Measurements from ENCODE around the gene ODAD2.

ODAD2 gene

DNA sequence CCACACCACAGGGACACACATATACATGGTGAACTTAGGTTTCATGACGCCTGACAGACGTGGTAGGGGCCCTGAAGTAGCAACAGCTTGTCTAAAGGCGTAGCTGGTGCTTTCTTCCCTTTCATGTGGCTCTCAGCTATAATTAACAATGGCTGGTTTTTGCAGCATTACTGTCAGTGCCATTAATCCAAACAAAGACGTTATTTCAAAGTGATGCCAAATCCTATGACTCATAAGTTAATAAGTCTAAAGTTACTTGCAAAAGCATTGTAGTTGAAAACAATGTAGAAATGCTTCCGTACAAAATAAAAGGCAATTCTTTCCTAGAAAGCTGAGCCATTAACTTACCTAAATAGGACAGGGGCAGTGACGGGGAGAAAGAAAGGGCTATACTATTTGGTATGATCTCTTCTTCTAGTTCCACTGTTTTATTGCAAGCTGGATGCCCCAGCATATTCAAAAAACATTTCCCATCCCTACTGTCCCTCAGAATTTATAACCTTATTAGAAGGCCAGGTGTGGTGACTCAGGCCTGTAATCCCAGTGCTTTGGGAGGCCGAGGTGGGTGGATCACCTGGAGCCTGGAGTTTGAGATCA lies 105.4 kb downstream of the ODAD2 start:
- Histone ChIP-seq H3K4me3 (ENCODE audit: low read depth, low read length) (no peak overlapping the region), H3K27me3 (replicated peaks) (no peaks in the 10 kb centered on the region), H3K27ac (no peak overlapping the region), H3K36me3 (replicated peaks) (no peaks in the 10 kb centered on the region)
- TF ChIP-seq, protein P1, sequence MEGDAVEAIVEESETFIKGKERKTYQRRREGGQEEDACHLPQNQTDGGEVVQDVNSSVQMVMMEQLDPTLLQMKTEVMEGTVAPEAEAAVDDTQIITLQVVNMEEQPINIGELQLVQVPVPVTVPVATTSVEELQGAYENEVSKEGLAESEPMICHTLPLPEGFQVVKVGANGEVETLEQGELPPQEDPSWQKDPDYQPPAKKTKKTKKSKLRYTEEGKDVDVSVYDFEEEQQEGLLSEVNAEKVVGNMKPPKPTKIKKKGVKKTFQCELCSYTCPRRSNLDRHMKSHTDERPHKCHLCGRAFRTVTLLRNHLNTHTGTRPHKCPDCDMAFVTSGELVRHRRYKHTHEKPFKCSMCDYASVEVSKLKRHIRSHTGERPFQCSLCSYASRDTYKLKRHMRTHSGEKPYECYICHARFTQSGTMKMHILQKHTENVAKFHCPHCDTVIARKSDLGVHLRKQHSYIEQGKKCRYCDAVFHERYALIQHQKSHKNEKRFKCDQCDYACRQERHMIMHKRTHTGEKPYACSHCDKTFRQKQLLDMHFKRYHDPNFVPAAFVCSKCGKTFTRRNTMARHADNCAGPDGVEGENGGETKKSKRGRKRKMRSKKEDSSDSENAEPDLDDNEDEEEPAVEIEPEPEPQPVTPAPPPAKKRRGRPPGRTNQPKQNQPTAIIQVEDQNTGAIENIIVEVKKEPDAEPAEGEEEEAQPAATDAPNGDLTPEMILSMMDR (IDR thresholded peaks at IDR 0.05; ENCODE audit: low read depth, low read length, missing control alignments): no peak
- in situ Hi-C loops (cut with HindIII; ENCODE audit: low pct_ligation_motif_present, low sequenced_read_pairs): no loop called here
- no peak for DNase-seq

DNA sequence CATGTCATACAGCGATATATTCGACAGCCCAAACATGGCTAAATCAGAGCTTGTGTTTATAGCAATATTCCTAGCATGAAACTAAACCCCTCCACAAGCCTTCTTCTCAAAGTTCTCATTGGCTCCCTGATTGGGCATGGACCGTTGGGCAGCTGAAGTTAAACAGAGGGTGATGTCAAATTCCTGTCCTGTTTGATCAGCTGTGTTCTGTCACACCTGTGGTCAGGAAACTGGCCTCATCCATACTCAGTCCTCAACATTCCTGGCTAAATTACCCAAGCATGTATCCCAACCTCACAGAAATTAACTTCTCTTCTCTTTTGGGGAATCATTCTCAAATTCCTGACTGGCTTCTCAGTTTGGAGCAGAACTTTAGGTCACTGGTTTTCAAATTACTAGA lies 107.9 kb downstream of the ODAD2 start:
- Histone ChIP-seq H3K36me3 (replicated peaks) (no peaks in the 10 kb centered on the region), H3K27ac (no peak overlapping the region), H3K4me3 (ENCODE audit: low read depth, low read length) (no peak overlapping the region), H3K27me3 (replicated peaks) (no peaks in the 10 kb centered on the region)
- TF ChIP-seq, protein P1 (IDR thresholded peaks at IDR 0.05; ENCODE audit: low read depth, low read length, missing control alignments): no peak
- in situ Hi-C loops (cut with HindIII; ENCODE audit: low pct_ligation_motif_present, low sequenced_read_pairs): no loop called here
- no peak for DNase-seq

DNA sequence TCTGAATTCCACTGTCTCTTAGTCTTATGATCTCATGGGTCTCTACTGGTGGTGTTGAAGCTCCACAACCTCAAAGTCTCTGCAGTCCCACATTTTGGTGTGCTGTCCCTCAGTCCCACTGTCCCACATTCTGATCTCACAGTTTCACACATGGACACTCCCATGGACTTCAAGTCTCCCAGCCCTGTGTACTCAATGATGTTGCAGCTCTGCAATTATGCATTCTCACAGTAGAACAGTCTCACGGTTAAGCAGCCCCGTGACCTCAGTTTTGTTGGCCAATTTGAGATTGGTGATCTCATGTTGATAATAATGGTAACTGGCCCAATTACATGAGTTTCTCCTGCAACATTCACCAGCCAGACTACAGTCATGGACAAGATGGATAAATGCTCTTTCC lies 109.4 kb downstream of the ODAD2 start:
- Histone ChIP-seq H3K27ac (no peak overlapping the region), H3K36me3 (replicated peaks) (no peaks in the 10 kb centered on the region), H3K4me3 (ENCODE audit: low read depth, low read length) (no peak overlapping the region), H3K27me3 (replicated peaks) (no peaks in the 10 kb centered on the region)
- in situ Hi-C loops (cut with HindIII; ENCODE audit: low pct_ligation_motif_present, low sequenced_read_pairs): no loop called here
- TF ChIP-seq, protein P1 (IDR thresholded peaks at IDR 0.05; ENCODE audit: low read depth, low read length, missing control alignments): no peak
- DNase-seq: no peak

DNA sequence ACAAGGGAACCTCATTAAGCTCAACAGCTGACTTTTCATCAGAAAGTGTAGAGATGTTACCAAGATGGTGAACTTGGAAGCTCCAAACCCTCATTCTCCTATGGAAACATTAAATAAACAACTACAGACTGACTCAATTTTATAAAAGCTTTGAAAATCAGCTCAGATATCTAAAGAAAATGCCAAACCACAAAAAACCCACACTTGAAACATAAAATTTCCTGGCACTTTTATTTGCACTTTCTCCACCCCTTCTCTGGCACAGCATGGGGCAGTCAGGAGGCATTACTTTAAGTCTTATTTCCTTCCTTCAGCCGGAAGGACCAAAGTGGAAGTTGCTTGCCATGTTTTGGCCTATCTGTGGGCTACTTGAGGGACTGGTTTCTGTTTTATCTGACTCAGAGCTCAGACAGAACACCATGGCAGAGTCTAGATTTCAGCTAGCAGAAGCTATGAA lies 114.7 kb downstream of the ODAD2 start:
- no peak for DNase-seq
- in situ Hi-C loops (cut with HindIII; ENCODE audit: low pct_ligation_motif_present, low sequenced_read_pairs): no loop called here
- H3K4me3 ChIP-seq (ENCODE audit: low read depth, low read length): no peak overlapping the region
- H3K36me3 ChIP-seq (replicated peaks): no peaks in the 10 kb centered on the region
- no peaks in the 10 kb centered on the region for H3K27me3 ChIP-seq (replicated peaks)
- TF ChIP-seq, protein P1 (IDR thresholded peaks at IDR 0.05; ENCODE audit: low read depth, low read length, missing control alignments): no peak
- no peak overlapping the region for H3K27ac ChIP-seq

DNA sequence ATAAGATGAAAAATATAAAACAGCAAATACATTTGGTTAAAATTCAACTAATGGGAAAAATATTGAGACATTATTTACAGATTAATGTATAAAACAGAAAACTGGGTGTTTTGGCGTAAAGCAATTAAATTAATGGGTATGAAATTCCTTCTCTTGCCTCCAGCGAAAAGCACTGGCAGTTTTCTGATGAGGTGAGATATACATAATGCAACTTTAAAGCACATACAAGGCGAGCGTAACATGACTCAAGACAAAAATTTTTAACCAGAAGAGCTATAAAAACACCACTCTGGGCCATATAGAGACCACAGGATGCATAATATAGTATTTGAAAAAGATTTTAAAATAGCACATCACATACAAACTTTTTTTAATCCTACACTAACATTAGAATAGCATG lies 120.6 kb downstream of the ODAD2 start:
- H3K36me3 ChIP-seq (replicated peaks): no peaks in the 10 kb centered on the region
- no peak for DNase-seq
- no peak overlapping the region for H3K4me3 ChIP-seq (ENCODE audit: low read depth, low read length)
- in situ Hi-C loops (cut with HindIII; ENCODE audit: low pct_ligation_motif_present, low sequenced_read_pairs): no loop called here
- TF ChIP-seq, protein P1 (IDR thresholded peaks at IDR 0.05; ENCODE audit: low read depth, low read length, missing control alignments): no peak
- no peaks in the 10 kb centered on the region for H3K27me3 ChIP-seq (replicated peaks)
- H3K27ac ChIP-seq: no peak overlapping the region

DNA sequence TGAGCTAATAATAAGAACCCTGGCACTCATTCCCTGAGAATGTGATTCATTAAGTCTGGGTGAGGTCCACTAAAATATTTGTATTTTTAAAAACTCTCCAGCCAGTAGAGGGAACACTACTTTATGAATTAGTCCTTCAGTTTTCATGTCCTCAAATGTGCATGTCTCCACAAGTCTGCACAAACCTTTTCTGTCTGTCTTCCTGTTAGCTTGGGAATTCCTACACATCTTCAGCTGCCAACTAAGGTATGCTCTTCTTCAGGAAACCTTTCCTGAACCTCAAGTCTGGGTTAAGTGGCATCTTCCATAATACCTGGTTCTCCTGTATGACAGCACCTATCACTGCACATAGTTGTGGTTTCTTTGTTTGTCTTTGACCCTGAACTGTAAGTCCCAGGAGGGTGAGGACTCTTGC lies 133.7 kb downstream of the ODAD2 start:
- no peak for DNase-seq
- TF ChIP-seq, protein P1 (IDR thresholded peaks at IDR 0.05; ENCODE audit: low read depth, low read length, missing control alignments): no peak
- in situ Hi-C loops (cut with HindIII; ENCODE audit: low pct_ligation_motif_present, low sequenced_read_pairs): no loop called here

More for the DNA sequence above, 133.7 kb downstream of the ODAD2 start:
- Histone ChIP-seq H3K4me3 (ENCODE audit: low read depth, low read length) (no peak overlapping the region), H3K27me3 (replicated peaks) (no peaks in the 10 kb centered on the region), H3K27ac (no peak overlapping the region), H3K36me3 (replicated peaks) (no peaks in the 10 kb centered on the region)
